K562 (cell line): ENCODE measurements around the gene DDHD1. TPM values are rescaled to one million over a fixed set of nuclear protein-coding genes. Genes with fewer than 3 reads are reported as not detected.

ENCODE experiments used
- ATAC-seq: fragments of 200-7000 bp; cut with Tn5 transposase; 3 replicates; pipeline ENCODE4 v1.9.1; 2020; ENCODE audit warnings: moderate library complexity
- BruUV-seq: library from RNA; stranded (reverse); fragments of 400-500 nt; replicated peaks from 2 replicates; lab custom pipeline; 2021; lab: Mats Ljungman, UMichigan
- CTCF ChIA-PET: fragments of 300-600 bp; formaldehyde crosslinking; extraction: SDS; loops from one replicate; lab custom pipeline; 2021; ENCODE audit warnings: low intra/inter-chr PET ratio; lab: Yijun Ruan, JAX
- POLR2A ChIA-PET: fragments of 300-600, 350-650 bp; sonication (Branson Sonifier 250); formaldehyde crosslinking; extraction: SDS; loops from one replicate; lab custom pipeline; 2021; ENCODE audit warnings: antibody characterized with exemption, inconsistent platforms; lab: Yijun Ruan, JAX
- DNase-seq, 4 experiments: peaks; one replicate each; pipeline versions ENCODE4 v3.0.0 to v3.0.0-alpha.2; 2011 to 2018; ENCODE audit warnings: low spot score in 3 of 4, mixed read lengths in 3 of 4; ENCODE audit errors: extremely low read depth in 1 of 4
- FAIRE-seq: peaks from 2 replicates; lab custom pipeline; 2011; peaks lifted over from hg19 to GRCh38; lab: Jason Lieb, UNC
- H2AFZ ChIP-seq: 2 replicates; pipeline ENCODE4 v1.6.0; 2011; ENCODE audit warnings: low read depth, low read length, control low read depth, inconsistent platforms
- H3K27ac ChIP-seq: fragments of 200-600 bp; 3 replicates; pipeline ENCODE4 v1.8.0; 2011; ENCODE audit warnings: low read depth, mild to moderate bottlenecking, control low read depth, inconsistent platforms, low read length, moderate library complexity, mixed read lengths; ENCODE audit errors: extremely low read depth
- H3K27me3 ChIP-seq, 2 experiments: fragments of 300-600 bp in 1 of 2; 2 replicates in 1 of 2; 3 replicates in 1 of 2; pipeline versions ENCODE4 v1.6.0 to v1.8.0; 2011; ENCODE audit warnings: inconsistent platforms in 2 of 2, low read length in 2 of 2, mild to moderate bottlenecking in 1 of 2, mixed read lengths in 1 of 2, moderate library complexity in 1 of 2; ENCODE audit not compliant: control insufficient read depth in 2 of 2, insufficient read depth in 2 of 2
- H3K36me3 ChIP-seq: fragments of 300-600 bp; 3 replicates; pipeline ENCODE4 v1.8.0; 2011; ENCODE audit warnings: mild to moderate bottlenecking, low read length, inconsistent platforms; ENCODE audit not compliant: control insufficient read depth, insufficient read depth
- H3K4me1 ChIP-seq, 2 experiments: fragments of 200-600 bp in 1 of 2; replicated peaks in 1 of 2; 2 replicates in 1 of 2; 3 replicates in 1 of 2; pipeline versions ENCODE4 v1.5.1 to v1.8.0; 2011; ENCODE audit warnings: inconsistent platforms in 2 of 2, low read length in 2 of 2, mild to moderate bottlenecking in 1 of 2, mixed read lengths in 1 of 2, moderate library complexity in 1 of 2; ENCODE audit not compliant: control insufficient read depth in 2 of 2, insufficient read depth in 2 of 2
- H3K4me2 ChIP-seq: 2 replicates; pipeline ENCODE4 v1.6.1; 2011; ENCODE audit warnings: low read length, control low read depth, inconsistent platforms, mixed read lengths; ENCODE audit not compliant: insufficient read depth
- H3K4me3 ChIP-seq: fragments of 200-600 bp; sonication (generic), shearing (Covaris generic); 2 replicates; pipeline ENCODE4 v1.5.1; 2016; ENCODE audit warnings: control low read depth, inconsistent platforms
- H3K79me2 ChIP-seq: fragments of 200-600 bp; 3 replicates; pipeline ENCODE4 v1.8.0; 2011; ENCODE audit warnings: low read length, inconsistent platforms; ENCODE audit not compliant: control insufficient read depth, insufficient read depth
- H3K9ac ChIP-seq, 2 experiments: 2 replicates each; pipeline versions ENCODE4 v1.6.0 to v1.6.1; 2011; ENCODE audit warnings: low read depth in 2 of 2, low read length in 2 of 2, control low read depth in 1 of 2, inconsistent platforms in 1 of 2, mild to moderate bottlenecking in 1 of 2, mixed read lengths in 1 of 2; ENCODE audit not compliant: insufficient read depth in 1 of 2
- H3K9me1 ChIP-seq: one replicate; pipeline ENCODE4 v1.6.0; 2011; ENCODE audit warnings: inconsistent platforms, mild to moderate bottlenecking, low read length, moderate library complexity; ENCODE audit not compliant: control insufficient read depth, insufficient read depth
- H3K9me3 ChIP-seq: replicated peaks from 2 replicates; pipeline ENCODE4 v1.5.1; 2011; ENCODE audit warnings: low read depth, low read length, inconsistent platforms; ENCODE audit not compliant: control insufficient read depth, insufficient read depth
- H4K20me1 ChIP-seq: replicated peaks from 2 replicates; pipeline ENCODE4 v1.6.1; 2011; ENCODE audit warnings: low read length, inconsistent platforms, mixed read lengths; ENCODE audit not compliant: control insufficient read depth, insufficient read depth
- AFF1 ChIP-seq, 2 experiments: fragments of 450-650 bp; IDR thresholded peaks; 2 replicates each; pipeline ENCODE4 v1.6.1; 2018; ENCODE audit warnings: mild to moderate bottlenecking in 2 of 2, low read depth in 1 of 2; ENCODE audit not compliant: partially characterized antibody in 2 of 2
- CREB5 ChIP-seq: fragments of 250-450 bp; sonication (Bioruptor Pico); IDR thresholded peaks from 2 replicates; pipeline ENCODE4 v1.5.0; 2020; ENCODE audit warnings: mild to moderate bottlenecking
- PHB ChIP-seq: fragments of 250-450 bp; sonication (Bioruptor Pico); IDR thresholded peaks from 2 replicates; pipeline ENCODE4 v1.5.0; 2021
- TSC22D4 ChIP-seq: fragments of 450-650 bp; IDR thresholded peaks from 2 replicates; pipeline ENCODE4 v1.6.1; 2016; ENCODE audit warnings: missing genetic modification characterization, missing biosample characterization, control low read depth
- XRCC3 ChIP-seq: fragments of 450-650 bp; IDR thresholded peaks from 2 replicates; pipeline ENCODE4 v1.6.1; 2017; ENCODE audit warnings: mild to moderate bottlenecking, moderate library complexity
- ZKSCAN8 ChIP-seq: fragments of 200-800 bp; sonication (Bioruptor generic); IDR thresholded peaks from 2 replicates; pipeline ENCODE4 v1.6.1; 2016; ENCODE audit warnings: missing genetic modification characterization, missing compliant biosample characterization
- ZNF263 ChIP-seq: sonication (generic); formaldehyde crosslinking; IDR thresholded peaks from 2 replicates; pipeline ENCODE4 v1.8.0; 2022; ENCODE audit warnings: mild to moderate bottlenecking, missing genetic modification reagents, borderline replicate concordance
- ZNF316 ChIP-seq: fragments of 450-650 bp; IDR thresholded peaks from 2 replicates; pipeline ENCODE4 v1.6.1; 2016
- ZNF592 ChIP-seq: fragments of 450-650 bp; IDR thresholded peaks from 2 replicates; pipeline ENCODE4 v1.6.1; 2017; ENCODE audit warnings: antibody characterized with exemption, mild to moderate bottlenecking
- in situ Hi-C: fragments of 300-500 bp; cut with MboI; formaldehyde crosslinking; loops from 4 replicates; pipeline ENCODE4 v1.15.0; 2018; ENCODE audit warnings: inconsistent platforms, mixed read lengths
- intact Hi-C: fragments of 100-400 bp; cut with micrococcal nuclease; formaldehyde crosslinking; loops from 2 replicates; pipeline ENCODE4 v1.14.2; 2022
- polyA plus RNA-seq, 8 experiments: library from polyadenylated mRNA; depleted of rRNA in 4 of 8; stranded (reverse) in 5 of 8; unstranded in 3 of 8; fragments of >200 nt; fragmentation: Nextera tagmentation in 2 of 8; fragmentation: Illumina TruSeq in 1 of 8; extraction: Ambion mirVana in 2 of 8; extraction: Trizol in 1 of 8; gene quantifications; 2 replicates each; pipeline versions ENCODE4 v1.2.1 to v1.2.3, GENCODE V29; 2011 to 2014; ENCODE audit warnings: inconsistent platforms in 1 of 8, missing spikeins in 1 of 8
- total RNA-seq, 7 experiments: library from RNA; depleted of rRNA in 6 of 7; stranded (reverse); fragments of >200 nt in 6 of 7; fragmentation: Illumina TruSeq in 2 of 7; extraction: Trizol in 2 of 7; gene quantifications; 2 replicates each; pipeline versions ENCODE4 v1.2.1 to v1.2.3, GENCODE V29; 2011 to 2021; ENCODE audit warnings: low replicate concordance in 1 of 7
- TF ChIP-seq, protein P1 (sequence below): fragments of 150-350 bp; conservative IDR thresholded peaks from 2 replicates; pipeline ENCODE4 v1.6.1; 2014; ENCODE audit warnings: low read length

DDHD1 gene
- total and polyA plus RNA-seq, 9 of the 15 experiments (the other 6 are each of a cell fraction or from before 2014, with no cell fraction given), result 1.2 to 12.3 (median 5.0) TPM

DNA sequence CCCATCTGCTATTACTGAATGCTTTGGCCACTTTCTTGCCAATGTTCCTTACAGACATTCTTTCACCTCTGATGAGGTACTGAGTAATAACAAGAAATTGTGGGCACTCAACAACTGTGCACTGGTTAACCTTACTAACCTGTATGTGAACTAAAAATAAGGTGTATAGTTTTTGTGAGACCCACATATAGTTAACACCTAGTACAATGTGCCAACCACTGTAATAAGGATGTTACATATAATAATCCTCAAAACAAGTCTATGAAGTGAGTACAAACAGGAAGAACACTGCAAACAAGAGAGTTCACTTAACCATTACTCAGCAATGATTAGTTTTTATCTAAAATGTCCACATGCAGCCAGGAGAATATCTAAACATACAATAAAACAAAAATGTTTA, 4.5 kb downstream of the DDHD1 start:
- CTCF ChIA-PET, result no interaction called here
- FAIRE-seq, result no peak
- BruUV-seq, result no TSS peak
- POLR2A ChIA-PET, result no interaction called here
- no peaks in the 10 kb centered on the region for H3K27me3 ChIP-seq
- H2AFZ ChIP-seq, result no peak overlapping the region
- no peak for DNase-seq
- peak overlapping the region in 1 of 2 experiments; percentile 20; a peak in 1 of 4 replicates for H3K9ac ChIP-seq
- in situ Hi-C loops (no loop called here), intact Hi-C loops (no loop called here)
- no peaks in the 10 kb centered on the region for H3K9me1 ChIP-seq
- H3K4me3 ChIP-seq, result no peak overlapping the region
- H4K20me1 ChIP-seq, result 0 out of 2 replicates have a peak, but pooled peaks cover 6% of the 10 kb centered on the region
- peak overlapping the region; percentile 39 for H3K4me2 ChIP-seq
- H3K4me1 ChIP-seq, result peaks cover 9 to 12% of the 10 kb centered on the region in 2 experiments; a peak in 4 of 5 replicates
- H3K36me3 ChIP-seq, result no peaks in the 10 kb centered on the region
- ATAC-seq, result no peak
- peak overlapping the region; percentile 43 for H3K27ac ChIP-seq
- peaks cover 78% of the 10 kb centered on the region for H3K79me2 ChIP-seq
- no peaks in the 10 kb centered on the region for H3K9me3 ChIP-seq
- TF ChIP-seq ZNF316, result peak; percentile 86
- no peak for TF ChIP-seq ZNF592
- TF ChIP-seq PHB (CRISPR knock-in tag), result no peak
- TF ChIP-seq CREB5, result no peak
- TF ChIP-seq ZNF263 (CRISPR knock-in tag), result no peak
- no peak for TF ChIP-seq AFF1 (IDR thresholded peaks at IDR 0.05; ENCODE audit: low read depth in 1 of 2, partially characterized antibody in 2 of 2)
- TF ChIP-seq TSC22D4 (tag), result no peak
- TF ChIP-seq XRCC3, result no peak
- no peak for TF ChIP-seq ZKSCAN8
- TF ChIP-seq, protein P1, sequence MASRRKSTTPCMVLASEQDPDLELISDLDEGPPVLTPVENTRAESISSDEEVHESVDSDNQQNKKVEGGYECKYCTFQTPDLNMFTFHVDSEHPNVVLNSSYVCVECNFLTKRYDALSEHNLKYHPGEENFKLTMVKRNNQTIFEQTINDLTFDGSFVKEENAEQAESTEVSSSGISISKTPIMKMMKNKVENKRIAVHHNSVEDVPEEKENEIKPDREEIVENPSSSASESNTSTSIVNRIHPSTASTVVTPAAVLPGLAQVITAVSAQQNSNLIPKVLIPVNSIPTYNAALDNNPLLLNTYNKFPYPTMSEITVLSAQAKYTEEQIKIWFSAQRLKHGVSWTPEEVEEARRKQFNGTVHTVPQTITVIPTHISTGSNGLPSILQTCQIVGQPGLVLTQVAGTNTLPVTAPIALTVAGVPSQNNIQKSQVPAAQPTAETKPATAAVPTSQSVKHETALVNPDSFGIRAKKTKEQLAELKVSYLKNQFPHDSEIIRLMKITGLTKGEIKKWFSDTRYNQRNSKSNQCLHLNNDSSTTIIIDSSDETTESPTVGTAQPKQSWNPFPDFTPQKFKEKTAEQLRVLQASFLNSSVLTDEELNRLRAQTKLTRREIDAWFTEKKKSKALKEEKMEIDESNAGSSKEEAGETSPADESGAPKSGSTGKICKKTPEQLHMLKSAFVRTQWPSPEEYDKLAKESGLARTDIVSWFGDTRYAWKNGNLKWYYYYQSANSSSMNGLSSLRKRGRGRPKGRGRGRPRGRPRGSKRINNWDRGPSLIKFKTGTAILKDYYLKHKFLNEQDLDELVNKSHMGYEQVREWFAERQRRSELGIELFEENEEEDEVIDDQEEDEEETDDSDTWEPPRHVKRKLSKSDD, result no peak
